Measurements from ENCODE around the gene ZNF311. TPM values are rescaled to one million over a fixed set of nuclear protein-coding genes. Genes with fewer than 3 reads are reported as not detected.

ZNF311 gene
- total and polyA plus RNA-seq, 2 of the 13 experiments (the other 11 are each of a cell fraction or from before 2014, with no cell fraction given), result not detected

DNA sequence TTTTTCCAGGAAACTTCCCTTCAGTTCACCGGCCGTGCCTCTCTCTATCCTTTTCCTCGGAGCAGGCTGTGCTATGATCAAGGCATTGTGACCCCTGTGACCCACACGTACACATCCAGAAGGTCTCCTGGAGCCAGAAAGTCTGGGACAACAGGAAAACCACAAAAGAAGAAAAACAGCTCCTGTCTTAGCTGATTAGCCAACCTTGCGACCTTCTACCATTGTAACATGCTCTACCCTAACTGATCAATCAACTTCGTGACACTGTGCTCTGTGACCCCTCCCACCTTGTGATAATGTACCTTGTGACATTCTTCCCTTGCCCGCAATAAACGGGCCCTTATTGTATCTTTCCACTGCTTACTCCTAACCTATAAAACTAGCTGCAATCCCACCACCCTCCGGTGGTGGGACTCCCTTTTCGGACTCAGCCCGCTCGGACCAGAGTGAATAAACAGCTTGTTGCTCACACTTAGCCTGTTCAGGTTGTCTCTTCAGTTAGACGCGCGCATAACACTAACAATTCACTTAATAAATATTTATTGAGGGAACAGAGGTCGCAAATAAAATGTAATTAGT is 24.2 kb downstream of the ZNF311 start (continued):
- TF ChIP-seq, protein P1, sequence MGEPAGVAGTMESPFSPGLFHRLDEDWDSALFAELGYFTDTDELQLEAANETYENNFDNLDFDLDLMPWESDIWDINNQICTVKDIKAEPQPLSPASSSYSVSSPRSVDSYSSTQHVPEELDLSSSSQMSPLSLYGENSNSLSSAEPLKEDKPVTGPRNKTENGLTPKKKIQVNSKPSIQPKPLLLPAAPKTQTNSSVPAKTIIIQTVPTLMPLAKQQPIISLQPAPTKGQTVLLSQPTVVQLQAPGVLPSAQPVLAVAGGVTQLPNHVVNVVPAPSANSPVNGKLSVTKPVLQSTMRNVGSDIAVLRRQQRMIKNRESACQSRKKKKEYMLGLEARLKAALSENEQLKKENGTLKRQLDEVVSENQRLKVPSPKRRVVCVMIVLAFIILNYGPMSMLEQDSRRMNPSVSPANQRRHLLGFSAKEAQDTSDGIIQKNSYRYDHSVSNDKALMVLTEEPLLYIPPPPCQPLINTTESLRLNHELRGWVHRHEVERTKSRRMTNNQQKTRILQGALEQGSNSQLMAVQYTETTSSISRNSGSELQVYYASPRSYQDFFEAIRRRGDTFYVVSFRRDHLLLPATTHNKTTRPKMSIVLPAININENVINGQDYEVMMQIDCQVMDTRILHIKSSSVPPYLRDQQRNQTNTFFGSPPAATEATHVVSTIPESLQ (CRISPR knock-in tag; conservative IDR thresholded peaks at IDR 0.05), result no peak
- no peak for TF ChIP-seq ISX (CRISPR knock-in tag; conservative IDR thresholded peaks at IDR 0.05)
- TF ChIP-seq ZNF615 (CRISPR knock-in tag; IDR thresholded peaks at IDR 0.05; ENCODE audit: borderline replicate concordance), result no peak
- TF ChIP-seq, protein P2, sequence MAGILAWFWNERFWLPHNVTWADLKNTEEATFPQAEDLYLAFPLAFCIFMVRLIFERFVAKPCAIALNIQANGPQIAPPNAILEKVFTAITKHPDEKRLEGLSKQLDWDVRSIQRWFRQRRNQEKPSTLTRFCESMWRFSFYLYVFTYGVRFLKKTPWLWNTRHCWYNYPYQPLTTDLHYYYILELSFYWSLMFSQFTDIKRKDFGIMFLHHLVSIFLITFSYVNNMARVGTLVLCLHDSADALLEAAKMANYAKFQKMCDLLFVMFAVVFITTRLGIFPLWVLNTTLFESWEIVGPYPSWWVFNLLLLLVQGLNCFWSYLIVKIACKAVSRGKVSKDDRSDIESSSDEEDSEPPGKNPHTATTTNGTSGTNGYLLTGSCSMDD (CRISPR knock-in tag; IDR thresholded peaks at IDR 0.05), result no peak
- no peak for TF ChIP-seq CCDC6 (CRISPR knock-in tag; IDR thresholded peaks at IDR 0.05)
- peak; percentile 53; the same call in 1 of the 2 replicates for TF ChIP-seq YEATS2 (CRISPR knock-in tag; IDR thresholded peaks at IDR 0.05; ENCODE audit: borderline replicate concordance)
- TF ChIP-seq ZSCAN9 (CRISPR knock-in tag; IDR thresholded peaks at IDR 0.05; ENCODE audit: borderline replicate concordance), result no peak; the same call in 1 of the 2 replicates
- TF ChIP-seq HMG20B (CRISPR knock-in tag; conservative IDR thresholded peaks at IDR 0.05), result 0 out of 2 replicates have a peak, but pooled peaks have one; percentile 67
- TF ChIP-seq KDM6A (CRISPR knock-in tag; IDR thresholded peaks at IDR 0.05; ENCODE audit: low read depth), result peak; percentile 24; the same call in 1 of the 2 replicates
- no peak for TF ChIP-seq ZFP41 (CRISPR knock-in tag; IDR thresholded peaks at IDR 0.05; ENCODE audit: borderline replicate concordance)
- TF ChIP-seq ZNF749 (CRISPR knock-in tag; IDR thresholded peaks at IDR 0.05; ENCODE audit: borderline replicate concordance), result no peak
- TF ChIP-seq MBNL3 (CRISPR knock-in tag; conservative IDR thresholded peaks at IDR 0.05), result no peak
- no peak for TF ChIP-seq NFE2 (CRISPR knock-in tag; IDR thresholded peaks at IDR 0.05)
- TF ChIP-seq ZNF629 (CRISPR knock-in tag; conservative IDR thresholded peaks at IDR 0.05), result no peak
- TF ChIP-seq SOX5 (CRISPR knock-in tag; IDR thresholded peaks at IDR 0.05; ENCODE audit: borderline replicate concordance), result peak; percentile 90
- TF ChIP-seq KDM3A (CRISPR knock-in tag; IDR thresholded peaks at IDR 0.05; ENCODE audit: low read depth), result 0 out of 2 replicates have a peak, but pooled peaks have one; percentile 39
- no peak for TF ChIP-seq ZNF724P (CRISPR knock-in tag; IDR thresholded peaks at IDR 0.05; ENCODE audit: borderline replicate concordance)
- TF ChIP-seq JUN (CRISPR knock-in tag; IDR thresholded peaks at IDR 0.05), result no peak
- no peak for TF ChIP-seq TAF15 (IDR thresholded peaks at IDR 0.05; ENCODE audit: low read depth, low read length, poor library complexity, severe bottlenecking)
- TF ChIP-seq XRCC5 (optimal IDR thresholded peaks at IDR 0.05; ENCODE audit: low read length), result peak; percentile 21
- no peak for TF ChIP-seq SOX6 (IDR thresholded peaks at IDR 0.05)
- peak; percentile 84 for TF ChIP-seq SOX6 (CRISPR knock-in tag; IDR thresholded peaks at IDR 0.05)
- TF ChIP-seq, protein P3, sequence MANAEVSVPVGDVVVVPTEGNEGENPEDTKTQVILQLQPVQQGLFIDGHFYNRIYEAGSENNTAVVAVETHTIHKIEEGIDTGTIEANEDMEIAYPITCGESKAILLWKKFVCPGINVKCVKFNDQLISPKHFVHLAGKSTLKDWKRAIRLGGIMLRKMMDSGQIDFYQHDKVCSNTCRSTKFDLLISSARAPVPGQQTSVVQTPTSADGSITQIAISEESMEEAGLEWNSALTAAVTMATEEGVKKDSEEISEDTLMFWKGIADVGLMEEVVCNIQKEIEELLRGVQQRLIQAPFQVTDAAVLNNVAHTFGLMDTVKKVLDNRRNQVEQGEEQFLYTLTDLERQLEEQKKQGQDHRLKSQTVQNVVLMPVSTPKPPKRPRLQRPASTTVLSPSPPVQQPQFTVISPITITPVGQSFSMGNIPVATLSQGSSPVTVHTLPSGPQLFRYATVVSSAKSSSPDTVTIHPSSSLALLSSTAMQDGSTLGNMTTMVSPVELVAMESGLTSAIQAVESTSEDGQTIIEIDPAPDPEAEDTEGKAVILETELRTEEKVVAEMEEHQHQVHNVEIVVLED (CRISPR knock-in tag; IDR thresholded peaks at IDR 0.05; ENCODE audit: borderline replicate concordance), result no peak
- TF ChIP-seq ZNF34 (CRISPR knock-in tag; IDR thresholded peaks at IDR 0.05; ENCODE audit: borderline replicate concordance), result no peak
- 0 out of 2 replicates have a peak, but pooled peaks have one; percentile 33 for TF ChIP-seq ARNT (IDR thresholded peaks at IDR 0.05)
- no peak for TF ChIP-seq CEBPB (IDR thresholded peaks at IDR 0.05; ENCODE audit: borderline replicate concordance, low read depth, low read length)
